Nucleus accumbens (tissue), 56 donors: ENCODE results near the gene OR2J3.
"Not testable (repeated sequence)": the region's sequence is repeated elsewhere in the genome, so short reads cannot be mapped to it uniquely, and the experiment has no call there.

Experiments used
- DNase-seq, 56 donors: peaks; one replicate each; lab custom pipeline; 2025; lab: John Stamatoyannopoulos, UW

The OR2J3 gene

DNA sequence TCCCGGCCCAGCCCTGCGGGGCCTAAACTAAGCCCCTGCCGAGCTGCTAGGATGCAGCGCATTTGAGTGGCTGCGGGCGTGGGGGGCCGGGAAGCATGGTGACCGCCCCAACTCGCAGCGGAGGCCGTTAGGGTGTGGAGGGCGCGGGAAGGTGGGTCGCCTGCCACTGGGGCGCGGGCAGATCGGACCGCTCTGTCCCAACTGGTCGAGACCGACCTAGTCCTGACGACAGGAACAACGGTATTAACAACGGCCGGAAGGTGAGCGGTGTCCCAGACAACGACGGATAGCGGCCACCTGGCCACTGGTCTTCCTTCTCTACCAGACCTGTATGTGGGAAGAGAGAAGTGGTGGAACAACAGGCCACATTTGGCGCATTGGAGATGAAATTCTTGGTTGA is 52.1 kb downstream of the OR2J3 start:
- DNase-seq, result not testable (repeated sequence)
